HG03571 (cell line): Measurements from ENCODE around the gene HP1BP3.
"Not testable (repeated sequence)": the region's sequence is repeated elsewhere in the genome, so short reads cannot be mapped to it uniquely, and the experiment has no call there.

ENCODE experiments used
- ATAC-seq: cut with Tn5 transposase; IDR thresholded peaks from one replicate; pipeline ENCODE4 v1.9.1; 2021; ENCODE audit not compliant: unreplicated experiment

Gene HP1BP3, protein sequence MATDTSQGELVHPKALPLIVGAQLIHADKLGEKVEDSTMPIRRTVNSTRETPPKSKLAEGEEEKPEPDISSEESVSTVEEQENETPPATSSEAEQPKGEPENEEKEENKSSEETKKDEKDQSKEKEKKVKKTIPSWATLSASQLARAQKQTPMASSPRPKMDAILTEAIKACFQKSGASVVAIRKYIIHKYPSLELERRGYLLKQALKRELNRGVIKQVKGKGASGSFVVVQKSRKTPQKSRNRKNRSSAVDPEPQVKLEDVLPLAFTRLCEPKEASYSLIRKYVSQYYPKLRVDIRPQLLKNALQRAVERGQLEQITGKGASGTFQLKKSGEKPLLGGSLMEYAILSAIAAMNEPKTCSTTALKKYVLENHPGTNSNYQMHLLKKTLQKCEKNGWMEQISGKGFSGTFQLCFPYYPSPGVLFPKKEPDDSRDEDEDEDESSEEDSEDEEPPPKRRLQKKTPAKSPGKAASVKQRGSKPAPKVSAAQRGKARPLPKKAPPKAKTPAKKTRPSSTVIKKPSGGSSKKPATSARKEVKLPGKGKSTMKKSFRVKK

DNA sequence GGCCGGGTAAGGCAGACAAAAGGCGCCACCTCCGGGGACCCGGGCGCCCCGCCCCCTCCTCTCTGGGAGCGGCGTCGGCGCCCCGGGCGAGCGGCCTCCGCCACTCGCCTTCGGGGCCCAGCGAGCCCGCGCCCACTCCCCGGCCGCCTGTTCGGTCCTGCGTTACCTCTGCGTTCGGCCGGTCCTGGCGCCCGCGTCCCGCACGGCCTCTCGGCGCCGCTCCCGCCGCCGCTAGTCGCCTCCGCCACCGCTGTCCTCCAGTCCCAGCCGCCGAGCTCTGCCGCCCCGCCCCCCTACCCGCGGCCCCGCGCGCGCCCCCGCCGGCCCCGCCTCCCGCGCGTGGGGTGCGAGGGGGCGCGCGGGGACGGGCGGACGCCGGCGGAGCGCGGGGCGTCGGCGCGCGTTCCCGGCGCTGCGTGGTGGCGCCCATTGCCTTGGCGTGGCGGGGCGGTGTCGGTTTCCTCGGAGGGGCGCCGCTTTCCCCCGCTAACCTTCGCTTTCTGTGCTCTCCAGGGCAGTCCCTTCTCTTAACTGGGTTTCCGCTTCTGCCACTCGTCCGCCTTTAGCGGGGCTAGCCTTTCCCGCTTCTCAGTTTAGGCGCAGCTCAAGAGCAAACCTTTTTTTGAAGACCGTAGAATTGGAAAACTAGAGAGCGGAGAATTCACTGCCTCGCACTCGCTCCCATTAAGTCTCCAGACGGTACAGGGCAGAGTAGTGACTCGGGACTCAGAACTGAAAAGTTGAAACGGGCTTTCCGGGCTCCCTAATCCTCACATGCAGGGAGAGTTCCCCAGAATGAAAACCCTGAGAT is at the start of gene HP1BP3:
TSS of gene HP1BP3 (minus strand) at position 279 of the 811 bp plus-strand sequence. CDS start 6,867 bp downstream, outside the sequence.
- peak; percentile 41 for ATAC-seq

DNA sequence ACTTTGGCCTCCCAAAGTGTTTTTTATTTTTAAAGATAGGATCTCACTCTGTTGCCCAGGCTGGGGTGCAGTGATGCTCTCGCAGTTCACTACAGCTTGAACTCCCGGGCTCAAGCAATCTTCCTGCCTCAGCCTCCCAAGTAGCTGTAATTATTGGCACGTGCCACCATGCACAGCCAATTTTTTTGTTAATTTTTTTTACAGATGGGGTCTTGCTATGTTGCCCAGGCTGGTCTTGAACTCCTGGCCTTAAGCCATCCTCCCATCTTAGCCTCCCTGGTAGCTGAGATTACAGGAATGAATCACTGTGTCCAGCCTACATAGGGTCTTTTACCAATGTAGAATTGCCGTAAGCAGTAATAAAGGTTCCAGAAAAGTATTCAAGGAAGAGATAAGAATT is 49.1 kb upstream of the HP1BP3 start:
- no peak for ATAC-seq

DNA sequence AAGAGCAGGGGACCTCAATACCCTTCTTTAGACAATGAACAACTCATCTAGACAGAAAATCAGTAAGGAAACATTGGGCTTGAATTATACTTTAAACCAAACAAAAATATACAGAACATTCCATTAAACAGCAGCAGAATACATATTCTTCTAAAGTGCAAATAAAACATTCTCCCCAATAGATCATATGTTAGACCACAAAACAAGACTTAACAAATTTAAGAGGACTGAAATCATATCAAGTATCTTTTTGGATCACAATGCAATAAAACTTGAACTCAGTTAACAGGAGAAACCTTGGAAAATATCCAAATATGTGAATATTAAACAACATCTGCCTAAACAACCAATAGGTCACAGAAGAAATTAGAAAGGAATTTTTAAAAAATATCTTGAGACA is 47.7 kb upstream of the HP1BP3 start:
- ATAC-seq: no peak

DNA sequence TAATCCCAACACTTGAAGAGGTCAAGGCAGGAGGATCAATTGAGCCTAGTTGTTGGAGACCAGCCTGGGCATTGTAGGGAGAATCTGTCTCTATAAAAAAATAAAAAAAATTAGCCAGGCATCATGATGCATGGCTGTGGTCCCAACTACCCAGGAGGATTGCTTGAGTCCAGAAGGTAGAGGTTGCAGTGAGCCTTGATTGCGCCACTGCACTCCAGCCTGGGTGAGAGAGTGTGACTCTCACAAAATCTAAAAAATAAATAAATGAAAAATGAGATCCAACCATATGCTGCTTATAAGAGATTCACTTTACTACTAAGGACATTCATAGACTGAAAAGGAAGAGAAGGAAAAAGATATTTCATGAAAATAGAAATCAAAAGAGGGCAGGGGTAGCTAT is 47.1 kb upstream of the HP1BP3 start:
- no peak for ATAC-seq

DNA sequence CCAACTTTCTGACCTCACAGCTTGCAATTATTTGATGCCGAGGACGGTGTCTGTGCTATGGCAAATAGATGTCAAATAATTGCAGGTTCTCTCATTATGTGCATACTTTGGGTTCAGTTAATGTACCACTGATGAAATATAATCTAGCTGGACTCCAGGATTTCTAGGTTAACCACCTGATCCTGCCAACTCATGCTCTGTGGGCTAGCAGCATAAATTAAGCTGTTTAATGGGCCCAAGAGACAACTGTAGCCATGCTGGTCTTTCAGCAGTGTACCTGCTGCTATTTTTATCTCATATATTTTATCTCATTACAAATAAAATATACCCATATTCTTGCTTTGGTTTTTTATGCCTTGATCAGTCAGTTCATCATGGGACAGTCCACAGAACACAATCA is 43.3 kb upstream of the HP1BP3 start:
- ATAC-seq: no peak

DNA sequence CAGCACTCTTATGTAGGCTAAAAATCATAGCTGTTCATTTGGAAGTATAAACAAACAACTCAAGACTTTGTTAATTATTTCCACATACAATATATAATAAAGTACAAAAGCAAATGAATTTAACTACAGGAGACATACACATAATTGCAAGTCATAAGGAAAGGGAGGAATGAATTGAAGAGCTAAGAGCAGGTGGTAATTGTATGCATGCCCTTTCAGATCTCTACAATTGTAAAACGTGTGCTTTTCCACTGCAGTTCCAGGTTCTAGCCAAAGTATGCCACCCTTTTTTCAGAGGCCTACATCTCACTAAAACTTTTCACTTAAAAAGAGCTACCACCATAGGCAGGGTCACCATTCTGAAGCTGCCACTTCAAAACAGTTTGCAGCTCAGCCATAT is 42.8 kb upstream of the HP1BP3 start:
- no peak for ATAC-seq

DNA sequence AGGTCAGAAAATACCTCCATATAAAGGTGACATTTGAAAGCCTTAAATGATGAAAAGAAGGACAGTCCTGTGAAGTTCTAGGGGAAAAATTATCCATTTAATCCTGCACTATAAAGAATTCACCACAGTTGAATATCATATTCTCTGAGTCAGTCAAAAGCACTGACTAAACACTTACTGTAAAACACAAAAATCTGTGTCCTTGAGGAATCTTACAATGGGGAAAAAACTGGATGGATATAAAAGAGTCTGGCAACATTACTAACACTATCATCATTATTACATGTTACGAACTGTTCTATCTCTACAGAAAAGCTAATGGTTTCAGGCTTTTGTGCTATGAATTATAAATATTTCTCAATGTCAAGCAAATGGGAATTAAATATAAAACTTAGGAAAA is 42.4 kb upstream of the HP1BP3 start:
- no peak for ATAC-seq

DNA sequence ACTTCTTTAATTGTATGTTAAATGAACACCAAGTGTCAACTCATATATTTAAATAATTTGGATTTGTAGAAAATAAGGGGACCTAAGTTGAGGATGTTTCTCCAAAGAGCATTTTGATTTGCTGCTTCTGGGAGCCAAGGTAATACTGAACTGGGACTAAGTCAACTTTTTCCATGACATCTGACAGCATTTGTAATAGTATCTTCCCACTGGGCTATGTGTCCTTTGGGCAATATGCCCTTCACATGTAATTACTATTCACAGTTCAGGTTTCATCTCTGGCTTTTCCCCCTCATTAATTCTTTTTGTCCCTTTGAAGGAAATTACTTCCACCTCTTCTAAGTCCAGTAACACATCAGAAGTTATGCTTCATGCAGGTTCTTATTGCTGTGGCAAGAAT is 36.7 kb upstream of the HP1BP3 start:
- no peak for ATAC-seq

DNA sequence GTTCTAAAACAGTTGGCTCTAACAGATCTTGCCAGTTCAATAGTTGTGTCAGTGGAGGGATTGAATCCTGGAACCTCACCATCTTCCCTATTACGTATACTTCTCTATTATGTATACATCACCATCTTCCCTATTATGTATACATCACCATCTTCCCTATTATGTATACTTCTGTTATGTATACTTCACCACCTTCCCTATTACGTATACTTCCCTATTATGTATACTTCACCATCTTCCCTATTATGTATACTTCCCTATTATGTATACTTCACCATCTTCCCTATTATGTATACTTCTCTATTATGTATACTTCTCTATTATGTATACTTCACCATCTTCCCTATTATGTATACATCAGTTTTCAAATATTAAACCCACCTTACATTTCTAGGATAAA is 34.4 kb upstream of the HP1BP3 start:
- no peak for ATAC-seq

DNA sequence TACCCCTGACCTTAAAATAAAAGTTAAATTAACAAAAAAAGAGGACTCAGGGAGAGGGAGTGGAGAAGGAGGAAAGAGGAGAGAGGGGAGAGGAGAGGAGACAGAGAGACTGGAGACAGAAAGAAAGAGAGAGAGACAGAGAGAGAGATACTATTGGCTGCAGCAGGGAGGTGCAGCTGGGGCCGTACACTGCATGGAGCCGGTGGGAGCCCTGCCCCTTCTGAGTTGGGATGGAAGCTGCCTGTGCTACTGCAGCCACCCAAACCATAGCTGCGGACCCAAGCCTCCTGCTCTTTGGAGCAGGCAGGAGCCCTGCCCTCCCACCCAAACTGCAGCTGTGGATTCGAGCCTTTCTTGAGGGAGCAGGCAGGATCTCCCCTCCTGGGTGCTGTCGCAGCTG is 32.7 kb upstream of the HP1BP3 start:
- ATAC-seq: no peak

DNA sequence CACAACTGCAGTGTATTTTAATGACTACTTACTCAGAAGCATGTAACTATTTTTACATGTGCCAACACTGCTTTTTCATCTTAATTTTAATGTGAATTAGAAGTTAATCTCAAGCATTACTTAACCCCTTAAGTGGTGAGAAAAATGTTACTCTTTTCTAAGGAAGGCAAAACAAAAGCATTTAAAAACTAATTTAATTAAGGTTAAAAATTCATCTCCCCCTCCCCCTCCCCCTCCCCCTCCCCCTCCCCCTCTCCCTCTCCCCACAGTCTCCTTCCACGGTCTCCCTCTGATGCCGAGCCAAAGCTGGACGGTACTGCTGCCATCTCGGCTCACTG is 27.4 kb upstream of the HP1BP3 start:
- no peak for ATAC-seq

DNA sequence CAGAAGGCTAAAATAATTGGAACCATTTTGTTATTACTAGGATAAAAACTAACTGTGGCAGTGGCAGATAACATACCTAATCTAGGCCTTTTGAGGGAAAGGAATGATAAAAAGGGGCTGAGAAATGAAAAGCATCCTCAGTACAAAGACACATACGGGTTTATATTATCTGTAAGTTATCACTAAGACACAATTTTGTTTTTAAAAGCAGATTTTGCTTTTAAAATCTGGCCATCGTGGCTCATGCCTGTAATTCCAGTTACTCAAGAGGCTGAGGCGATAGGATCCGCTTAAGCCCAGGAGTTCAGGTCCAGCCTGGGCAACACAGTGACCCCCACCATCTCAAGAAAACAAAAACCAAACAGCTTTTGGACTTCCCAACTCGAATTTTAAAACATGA is 24.8 kb upstream of the HP1BP3 start:
- ATAC-seq: no peak

DNA sequence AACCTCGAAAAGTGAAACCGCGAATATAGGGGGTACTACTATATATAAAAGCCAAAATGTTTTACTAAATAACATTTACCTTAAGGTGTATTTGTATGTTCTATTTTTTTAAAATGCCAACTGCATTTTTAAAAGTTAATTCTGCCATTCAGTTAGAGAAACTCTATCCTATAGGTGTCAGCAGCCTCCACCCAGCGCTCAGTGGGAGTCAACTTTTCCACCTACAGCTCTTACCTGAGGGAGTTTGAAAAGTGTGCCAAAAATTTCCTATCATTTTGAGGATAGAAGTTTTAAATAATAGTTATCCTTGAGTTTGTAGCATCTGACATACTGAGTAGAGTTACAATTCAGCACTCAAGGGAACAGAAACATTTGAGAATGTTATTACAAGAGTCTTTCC is 6.1 kb upstream of the HP1BP3 start:
- no peak for ATAC-seq

DNA sequence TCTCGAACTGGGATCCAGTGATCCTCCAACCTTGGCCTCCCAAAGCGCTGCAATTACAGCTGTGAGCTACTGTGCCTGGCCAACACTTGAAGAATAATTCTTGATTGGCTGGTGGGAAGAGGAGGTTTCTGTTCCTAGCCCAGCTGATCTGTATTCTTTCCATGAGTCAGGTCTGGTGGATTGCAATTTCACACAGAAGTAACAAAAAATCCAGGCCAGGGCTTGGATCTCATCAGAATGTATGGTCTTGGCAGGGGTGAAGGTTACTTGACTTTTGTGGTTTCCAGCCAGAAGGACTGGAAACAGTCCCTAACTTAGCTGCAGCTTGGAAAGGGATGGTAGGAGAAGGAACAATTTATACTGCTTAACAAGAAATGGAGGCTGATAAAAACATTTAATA is 5.1 kb upstream of the HP1BP3 start:
- no peak for ATAC-seq

DNA sequence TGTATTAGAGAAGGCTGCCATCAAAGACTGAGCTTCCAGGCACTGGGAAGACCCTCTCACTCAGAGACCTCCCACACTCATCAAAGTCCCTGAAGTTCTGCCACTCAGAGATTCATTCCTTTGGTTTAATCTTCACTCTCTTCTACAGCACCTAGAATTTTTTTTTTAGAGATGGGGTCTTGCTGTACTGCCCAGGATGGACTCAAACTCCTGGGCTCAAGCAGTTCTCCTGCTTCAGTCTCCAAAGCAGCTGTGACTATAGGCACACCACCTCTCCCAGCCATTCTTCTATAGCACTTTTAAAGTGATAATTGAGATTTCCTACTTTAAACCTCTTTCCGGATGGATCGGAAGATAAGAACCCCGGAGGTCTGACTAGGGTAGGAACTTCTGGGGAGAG is 3.7 kb upstream of the HP1BP3 start:
- ATAC-seq: no peak

DNA sequence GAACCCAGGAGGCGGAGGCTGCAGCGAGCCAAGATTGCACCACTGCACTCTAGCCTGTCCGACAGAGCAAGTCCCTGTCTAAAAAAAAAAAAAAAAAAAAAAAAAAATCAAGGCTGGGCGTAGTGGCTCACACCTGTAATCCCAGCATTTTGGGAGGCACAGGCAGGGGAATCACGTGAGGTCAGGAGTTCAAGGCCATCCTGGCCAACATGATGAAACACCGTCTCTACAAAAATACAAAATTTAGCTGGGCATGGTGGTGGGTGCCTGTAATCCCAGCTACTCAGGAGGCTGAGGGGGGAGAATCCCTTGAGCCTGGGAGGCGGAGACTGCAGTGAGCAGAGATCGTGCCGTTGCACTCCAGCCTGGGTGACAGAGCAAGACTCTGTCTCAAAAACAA is 2.5 kb upstream of the HP1BP3 start:
- not testable (repeated sequence) for ATAC-seq

DNA sequence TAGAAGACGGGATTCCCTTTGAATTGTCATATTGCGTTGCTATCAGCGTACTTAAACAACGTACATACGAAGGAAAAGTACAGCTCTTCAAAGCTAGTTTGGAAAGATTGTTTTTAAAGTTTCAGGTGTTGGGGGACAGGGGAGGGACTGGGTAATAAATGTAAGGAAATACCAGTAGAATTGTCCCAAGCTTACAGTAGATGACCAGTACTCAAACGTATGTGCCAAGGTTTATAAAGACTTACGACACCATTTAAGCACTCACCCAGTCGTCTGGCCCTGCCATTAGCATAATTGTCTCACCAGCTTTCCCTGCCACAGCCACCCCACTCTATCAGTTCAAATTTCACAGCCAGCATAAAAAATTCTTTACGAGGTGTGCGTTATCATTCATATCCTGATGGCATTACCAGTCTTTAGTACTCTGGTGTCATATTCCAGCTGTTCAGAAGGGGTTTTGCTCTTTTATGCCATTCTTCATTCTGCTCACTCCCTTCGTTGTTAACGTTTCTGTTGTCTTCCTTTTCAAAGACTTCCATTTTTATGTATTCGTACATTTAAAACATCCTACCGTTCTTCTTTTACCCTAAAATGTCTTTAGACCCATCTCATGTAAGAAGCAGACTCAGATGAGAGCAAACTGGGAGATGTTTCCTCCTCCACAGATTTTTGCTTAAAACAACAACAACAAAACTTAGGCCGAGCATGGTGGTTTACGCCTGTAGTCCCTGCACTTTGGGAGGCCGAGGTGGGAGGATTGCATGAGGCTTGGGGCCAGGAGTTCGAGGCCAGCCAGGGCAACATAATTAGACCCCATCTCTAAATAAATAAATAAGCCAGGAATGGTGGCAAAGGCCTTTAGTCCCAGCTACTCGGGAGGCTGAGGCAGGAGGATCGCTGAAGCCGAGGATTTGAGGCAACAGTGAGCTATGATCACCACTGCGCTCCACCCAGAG is 1.0 kb upstream of the HP1BP3 start:
- no peak for ATAC-seq

DNA sequence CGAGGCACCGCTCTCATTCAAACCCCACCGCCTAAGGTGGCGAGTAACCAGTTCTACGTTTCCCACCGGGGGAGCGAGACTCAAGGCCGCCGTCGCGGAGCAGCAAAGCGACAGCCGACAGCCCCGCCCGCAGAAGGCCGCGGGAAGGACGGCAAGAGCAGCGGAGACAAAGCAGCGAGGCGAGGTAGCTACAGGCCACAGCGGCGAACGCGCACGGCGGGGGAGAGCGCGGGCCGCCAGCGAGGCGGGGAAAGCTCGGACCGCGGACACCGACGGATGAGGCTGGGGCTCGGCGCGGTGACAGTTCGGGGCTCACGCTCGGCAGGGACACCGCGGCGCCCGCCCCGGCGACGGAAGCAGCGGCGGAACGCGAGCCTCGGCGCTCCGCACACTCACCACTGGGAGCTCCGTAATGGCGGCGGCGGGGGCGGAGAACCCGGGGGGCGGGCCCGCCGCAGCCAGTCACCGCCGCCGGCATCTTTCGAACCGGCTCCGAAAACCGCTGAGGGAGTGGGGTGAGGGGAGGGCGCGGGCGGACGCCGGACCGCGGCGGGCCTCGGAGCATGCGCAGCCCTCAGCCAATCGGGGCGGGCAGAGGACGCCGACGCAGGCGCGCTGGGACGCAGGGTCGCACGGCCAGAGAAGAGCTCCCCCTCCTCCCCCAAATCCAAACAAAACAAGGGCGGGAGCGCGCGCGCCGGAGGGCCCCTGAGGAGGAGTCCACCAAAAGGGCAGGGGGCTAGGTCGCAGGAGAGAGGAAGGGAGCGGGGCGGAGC is 666 bp downstream of the HP1BP3 start:
- ATAC-seq: peak; percentile 67

DNA sequence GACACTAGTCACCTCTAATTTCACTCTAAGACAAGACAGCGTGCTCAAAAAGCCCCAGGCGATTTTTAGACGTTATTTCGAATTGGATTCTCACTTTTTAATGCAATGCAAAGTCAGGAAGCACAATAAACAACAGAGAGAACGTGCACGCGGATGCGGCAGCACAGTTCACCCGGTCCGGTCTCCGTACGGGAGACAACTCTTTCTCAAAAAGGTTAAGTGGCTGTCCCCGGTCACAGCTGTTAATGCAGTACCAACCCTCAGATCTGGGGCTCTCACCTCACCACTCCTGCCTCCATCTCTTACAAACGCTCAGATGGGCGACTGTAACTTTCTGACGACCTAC is 1.2 kb downstream of the HP1BP3 start:
- ATAC-seq: peak; percentile 5

DNA sequence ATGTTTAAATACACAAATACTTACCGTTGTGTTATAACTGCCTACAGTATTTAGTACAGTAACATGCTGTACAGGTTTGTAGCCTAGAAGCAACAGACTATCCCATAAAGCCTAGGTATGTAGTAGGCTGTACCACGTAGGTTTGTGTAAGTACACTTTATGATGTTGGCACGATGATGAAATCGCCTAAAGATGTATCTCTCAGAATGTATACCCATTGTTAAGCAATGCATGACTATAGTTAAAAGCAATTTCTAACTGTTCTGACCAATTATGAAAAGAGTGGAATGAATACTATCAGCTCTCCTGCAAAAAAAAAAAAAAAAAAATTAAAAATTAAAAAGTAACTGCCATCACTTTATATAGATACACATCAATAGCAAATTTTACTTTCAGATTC is 11.4 kb downstream of the HP1BP3 start:
- no peak for ATAC-seq
